ENCODE measurements around the gene BCL11B.

The BCL11B gene

GRCh38 chr14:99261912-99262787 is 9.8 kb downstream of the BCL11B start:
- no peak for TF ChIP-seq TAF1 (IDR thresholded peaks at IDR 0.05; ENCODE audit: low read depth)
- TF ChIP-seq NFIC (IDR thresholded peaks at IDR 0.05) = no peak
- no peak for TF ChIP-seq TCF12 (IDR thresholded peaks at IDR 0.05; ENCODE audit: low read depth)
- no peak for TF ChIP-seq ZBTB7A (IDR thresholded peaks at IDR 0.05; ENCODE audit: low read depth)
- no peak for TF ChIP-seq FOXM1 (IDR thresholded peaks at IDR 0.05; ENCODE audit: borderline replicate concordance, low read depth)
- no peak for TF ChIP-seq REST (IDR thresholded peaks at IDR 0.05; ENCODE audit: low read depth)
- TF ChIP-seq MAX (IDR thresholded peaks at IDR 0.05) = no peak
- TF ChIP-seq RAD21 (IDR thresholded peaks at IDR 0.05; ENCODE audit: low read depth) = no peak
- no peak for TF ChIP-seq CEBPB (IDR thresholded peaks at IDR 0.05)
- no peak for TF ChIP-seq EP300 (IDR thresholded peaks at IDR 0.05; ENCODE audit: borderline replicate concordance)
- no peak for TF ChIP-seq TEAD4 (IDR thresholded peaks at IDR 0.05)
- TF ChIP-seq YY1 (IDR thresholded peaks at IDR 0.05; ENCODE audit: low read depth) = no peak
- no peak for TF ChIP-seq USF1 (IDR thresholded peaks at IDR 0.05)
- no peak for TF ChIP-seq EGR1 (IDR thresholded peaks at IDR 0.05)
- no peak for TF ChIP-seq CREB1 (IDR thresholded peaks at IDR 0.05; ENCODE audit: low read depth)

GRCh38 chr14:99260587-99261551 is 11.1 kb downstream of the BCL11B start:
- TF ChIP-seq FOXM1 (IDR thresholded peaks at IDR 0.05; ENCODE audit: borderline replicate concordance, low read depth) = no peak
- TF ChIP-seq YY1 (IDR thresholded peaks at IDR 0.05; ENCODE audit: low read depth) = no peak
- TF ChIP-seq USF1 (IDR thresholded peaks at IDR 0.05) = no peak
- TF ChIP-seq TAF1 (IDR thresholded peaks at IDR 0.05; ENCODE audit: low read depth) = no peak
- TF ChIP-seq NFIC (IDR thresholded peaks at IDR 0.05) = no peak
- TF ChIP-seq MAX (IDR thresholded peaks at IDR 0.05) = no peak
- no peak for TF ChIP-seq REST (IDR thresholded peaks at IDR 0.05; ENCODE audit: low read depth)

GRCh38 chr14:99260116-99260515 is 11.9 kb downstream of the BCL11B start:
- TF ChIP-seq CREB1 (IDR thresholded peaks at IDR 0.05; ENCODE audit: low read depth) (no peak), FOXM1 (IDR thresholded peaks at IDR 0.05; ENCODE audit: borderline replicate concordance, low read depth) (no peak), REST (IDR thresholded peaks at IDR 0.05; ENCODE audit: low read depth) (no peak), USF1 (IDR thresholded peaks at IDR 0.05) (no peak), RAD21 (IDR thresholded peaks at IDR 0.05; ENCODE audit: low read depth) (no peak), TAF1 (IDR thresholded peaks at IDR 0.05; ENCODE audit: low read depth) (no peak), EGR1 (IDR thresholded peaks at IDR 0.05) (no peak)

Measured in Ishikawa (cell line).